Measurements from ENCODE around the gene THRA. TPM values are rescaled to one million over a fixed set of nuclear protein-coding genes. Genes with fewer than 3 reads are reported as not detected.

Gene THRA
- total and polyA plus RNA-seq, 2 of the 8 experiments (the other 6 are each of a cell fraction or from before 2014, with no cell fraction given): 6.4 to 10.2 TPM

- no peak for TF ChIP-seq SAP30 (IDR thresholded peaks at IDR 0.05; ENCODE audit: insufficient read depth, insufficient replicate concordance, low read length)
- TF ChIP-seq HDAC2 (IDR thresholded peaks at IDR 0.05; ENCODE audit: borderline replicate concordance in 1 of 2, low read depth in 2 of 2, low read length in 2 of 2): peak in 1 of 2 experiments; percentile 96; a peak in 2 of 4 replicates
- no peak for TF ChIP-seq BRCA1 (IDR thresholded peaks at IDR 0.05; ENCODE audit: low read depth, low read length)
- no peak for TF ChIP-seq RXRA (IDR thresholded peaks at IDR 0.05; ENCODE audit: insufficient read depth, low read depth, low read length)
- TF ChIP-seq TAF7 (optimal IDR thresholded peaks at IDR 0.05; ENCODE audit: borderline replicate concordance, low read depth, low read length): peak; percentile 41
- TF ChIP-seq KDM1A (IDR thresholded peaks at IDR 0.05; ENCODE audit: borderline replicate concordance, low read length): peak; percentile 96
- no peak for TF ChIP-seq USF2 (IDR thresholded peaks at IDR 0.05; ENCODE audit: low read length)
- TF ChIP-seq RBBP5 (IDR thresholded peaks at IDR 0.05; ENCODE audit: borderline replicate concordance, low read depth, low read length): no peak
- peak; percentile 71 for TF ChIP-seq NRF1 (IDR thresholded peaks at IDR 0.05; ENCODE audit: low read depth, low read length)
- TF ChIP-seq RNF2 (IDR thresholded peaks at IDR 0.05; ENCODE audit: borderline replicate concordance, low read depth, low read length, missing control alignments, poor library complexity, severe bottlenecking): no peak
- TF ChIP-seq EGR1 (IDR thresholded peaks at IDR 0.05; ENCODE audit: borderline replicate concordance, low read depth, low read length): peak; percentile 34; the same call in 1 of the 2 replicates
- 0 out of 2 replicates have a peak, but pooled peaks have one; percentile 1 for TF ChIP-seq ATF3 (IDR thresholded peaks at IDR 0.05; ENCODE audit: insufficient read depth, low read depth, low read length)
- 0 out of 2 replicates have a peak, but pooled peaks have one; percentile 52 for TF ChIP-seq SP1 (IDR thresholded peaks at IDR 0.05; ENCODE audit: low read depth, low read length)
- TF ChIP-seq YY1 (IDR thresholded peaks at IDR 0.05; ENCODE audit: low read depth, low read length): no peak
- peak; percentile 41 for TF ChIP-seq POLR2AphosphoS5 (IDR thresholded peaks at IDR 0.05; ENCODE audit: low read depth, low read length)
- TF ChIP-seq KDM4A (IDR thresholded peaks at IDR 0.05; ENCODE audit: low read depth, low read length, severe bottlenecking): peak; percentile 15
- no peak for TF ChIP-seq HDAC6 (IDR thresholded peaks at IDR 0.05; ENCODE audit: low read depth, low read length)
- TF ChIP-seq RAD21 (IDR thresholded peaks at IDR 0.05 in 1 of 2, conservative IDR thresholded peaks at IDR 0.05 in 1 of 2; ENCODE audit: low read depth in 2 of 2, low read length in 2 of 2): 0 out of 4 replicates have a peak, but pooled peaks of 1 of the 2 experiments have one; percentile 6
- TF ChIP-seq BACH1 (IDR thresholded peaks at IDR 0.05; ENCODE audit: low read length): no peak
- TF ChIP-seq TAF1 (IDR thresholded peaks at IDR 0.05; ENCODE audit: low read depth, low read length): peak; percentile 62
These were observed 60.4 kb downstream of the THRA start (continued) for GRCh38 chr17:40122999-40123810.

Data from H1 (cell line).